A549 (cell line): Measurements from ENCODE around the gene IGSF9.

Source experiments
- CTCF ChIP-seq: fragments of >200 bp; sonication (Bioruptor Twin); formaldehyde crosslinking; IDR thresholded peaks from 3 replicates; pipeline ENCODE4 v1.5.1; 2016
- EP300 ChIP-seq, 2 experiments: fragments of >200 bp; sonication (Bioruptor Twin); formaldehyde crosslinking; IDR thresholded peaks; 2 replicates in 1 of 2; 3 replicates in 1 of 2; pipeline ENCODE4 v1.6.1; 2016 to 2017
- PBX3 ChIP-seq: IDR thresholded peaks from 2 replicates; pipeline ENCODE4 v1.6.1; 2012
- USF2 ChIP-seq: fragments of 450-650 bp; IDR thresholded peaks from 2 replicates; pipeline ENCODE4 v1.6.1; 2014; ENCODE audit warnings: antibody characterized with exemption
- ZFP36 ChIP-seq: fragments of 450-650 bp; IDR thresholded peaks from 2 replicates; pipeline ENCODE4 v1.6.1; 2014; ENCODE audit warnings: borderline replicate concordance; ENCODE audit not compliant: partially characterized antibody

- peak; percentile 2; the same call in 1 of the 2 replicates for TF ChIP-seq USF2
- TF ChIP-seq PBX3 = no peak
- TF ChIP-seq EP300 (IDR thresholded peaks at IDR 0.05) = 0 out of 5 replicates have a peak, but pooled peaks of 1 of the 2 experiments have one; percentile 17
- TF ChIP-seq CTCF = no peak
- TF ChIP-seq ZFP36 = no peak
Measured at GRCh38 chr1:159881622-159882526, 63.5 kb downstream of the IGSF9 start.
